GM19025 (cell line): ENCODE measurements around the gene TYSND1.
"Not testable (repeated sequence)": the region's sequence is repeated elsewhere in the genome, so short reads cannot be mapped to it uniquely, and the experiment has no call there.

Experiments
- ATAC-seq: cut with Tn5 transposase; IDR thresholded peaks from one replicate; pipeline ENCODE4 v1.9.1; 2021; ENCODE audit warnings: mild to moderate bottlenecking, low read depth, moderate library complexity; ENCODE audit not compliant: unreplicated experiment

TYSND1 gene, protein sequence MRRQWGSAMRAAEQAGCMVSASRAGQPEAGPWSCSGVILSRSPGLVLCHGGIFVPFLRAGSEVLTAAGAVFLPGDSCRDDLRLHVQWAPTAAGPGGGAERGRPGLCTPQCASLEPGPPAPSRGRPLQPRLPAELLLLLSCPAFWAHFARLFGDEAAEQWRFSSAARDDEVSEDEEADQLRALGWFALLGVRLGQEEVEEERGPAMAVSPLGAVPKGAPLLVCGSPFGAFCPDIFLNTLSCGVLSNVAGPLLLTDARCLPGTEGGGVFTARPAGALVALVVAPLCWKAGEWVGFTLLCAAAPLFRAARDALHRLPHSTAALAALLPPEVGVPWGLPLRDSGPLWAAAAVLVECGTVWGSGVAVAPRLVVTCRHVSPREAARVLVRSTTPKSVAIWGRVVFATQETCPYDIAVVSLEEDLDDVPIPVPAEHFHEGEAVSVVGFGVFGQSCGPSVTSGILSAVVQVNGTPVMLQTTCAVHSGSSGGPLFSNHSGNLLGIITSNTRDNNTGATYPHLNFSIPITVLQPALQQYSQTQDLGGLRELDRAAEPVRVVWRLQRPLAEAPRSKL

DNA sequence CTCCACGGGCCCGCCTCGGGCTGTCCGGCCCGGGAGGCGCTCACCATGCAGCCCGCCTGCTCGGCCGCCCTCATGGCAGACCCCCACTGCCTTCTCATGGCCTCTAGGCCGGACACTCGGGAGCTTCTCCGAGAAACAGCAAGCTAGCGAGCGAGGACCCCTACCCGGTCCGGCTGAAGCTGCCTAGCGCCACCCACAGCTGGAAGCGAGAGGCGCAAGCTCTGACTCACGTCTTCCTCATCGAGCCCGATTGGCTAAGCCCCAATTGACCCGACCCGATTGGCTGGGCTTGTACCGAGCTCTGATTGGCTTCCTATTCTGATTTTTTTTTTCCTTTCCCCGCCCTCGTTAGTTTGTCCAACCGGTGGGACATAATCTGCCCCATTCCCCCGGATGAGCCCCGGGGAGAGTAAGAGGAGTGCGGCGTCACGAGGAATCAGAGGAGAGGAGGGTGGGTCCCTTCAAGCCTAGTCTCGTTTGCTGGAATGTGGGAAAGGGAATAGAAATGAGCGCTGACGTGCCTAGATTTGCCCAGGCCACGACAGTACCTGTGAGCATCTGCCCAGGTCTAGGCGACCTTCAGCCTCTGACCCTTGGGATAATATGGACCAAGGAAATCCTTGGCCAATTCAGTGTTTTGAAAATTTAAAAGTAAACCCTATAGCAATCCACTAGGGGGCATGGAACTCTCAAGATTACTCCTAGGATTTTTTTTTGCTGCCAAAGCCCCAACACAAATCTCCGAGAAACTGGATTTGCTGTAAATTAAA lies at the start of gene TYSND1:
TYSND1 (minus strand) TSS at position 212 of the 770 bp plus-strand sequence; CDS start at position 98, 114 bp downstream.
- ATAC-seq = peak; percentile 88

GRCh38 chr10:70193391-70193844 lies 46.9 kb upstream of the TYSND1 start:
- ATAC-seq = no peak

GRCh38 chr10:70192326-70192968 lies 45.9 kb upstream of the TYSND1 start:
- ATAC-seq = no peak

DNA sequence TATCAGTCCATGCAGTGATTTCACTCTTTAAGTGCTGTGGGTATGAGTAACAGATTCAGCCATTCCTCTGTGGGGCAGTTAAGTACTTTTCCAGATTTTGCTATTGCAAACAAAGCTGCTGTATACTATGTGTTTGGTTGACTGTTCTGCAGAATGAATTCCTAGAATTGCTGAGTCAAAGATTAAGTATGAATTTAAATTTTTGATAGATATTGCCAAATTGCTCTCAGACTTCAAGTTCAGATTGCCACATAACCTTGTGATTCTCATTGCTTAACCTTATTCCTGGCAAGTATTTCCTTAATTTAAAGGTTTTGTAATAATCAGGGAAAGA lies 45.4 kb upstream of the TYSND1 start:
- ATAC-seq = no peak

- ATAC-seq = no peak
Observed at GRCh38 chr10:70191161-70191971, 44.9 kb upstream of the TYSND1 start.

DNA sequence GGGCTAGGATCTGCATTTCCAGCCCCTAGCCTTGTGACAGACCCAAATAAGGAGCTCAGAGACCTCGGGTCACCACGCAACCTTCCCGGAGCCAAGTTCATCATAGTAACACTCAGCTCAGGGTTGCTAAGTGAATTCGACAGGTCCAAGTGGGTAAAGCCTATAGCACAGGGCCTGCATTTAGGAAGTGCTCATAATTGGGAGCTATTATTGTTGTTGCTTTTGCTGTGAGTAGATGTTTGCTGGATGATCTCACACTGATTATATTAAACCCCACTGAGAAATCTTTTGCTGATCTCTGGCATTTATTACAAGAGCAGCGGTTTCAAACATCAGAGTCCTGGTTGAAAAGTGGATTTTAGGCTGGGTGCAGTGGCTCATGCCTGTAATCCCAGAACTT lies 44.1 kb upstream of the TYSND1 start:
- ATAC-seq = no peak

- ATAC-seq = no peak
Observed at GRCh38 chr10:70190102-70190501, 43.6 kb upstream of the TYSND1 start.

- ATAC-seq = no peak
Observed at GRCh38 chr10:70188768-70189167, 42.3 kb upstream of the TYSND1 start.

GRCh38 chr10:70186571-70186970 lies 40.1 kb upstream of the TYSND1 start:
- ATAC-seq = no peak

- ATAC-seq = no peak
Observed at GRCh38 chr10:70186090-70186489, 39.6 kb upstream of the TYSND1 start.

GRCh38 chr10:70183304-70183703 lies 36.8 kb upstream of the TYSND1 start:
- no peak for ATAC-seq

DNA sequence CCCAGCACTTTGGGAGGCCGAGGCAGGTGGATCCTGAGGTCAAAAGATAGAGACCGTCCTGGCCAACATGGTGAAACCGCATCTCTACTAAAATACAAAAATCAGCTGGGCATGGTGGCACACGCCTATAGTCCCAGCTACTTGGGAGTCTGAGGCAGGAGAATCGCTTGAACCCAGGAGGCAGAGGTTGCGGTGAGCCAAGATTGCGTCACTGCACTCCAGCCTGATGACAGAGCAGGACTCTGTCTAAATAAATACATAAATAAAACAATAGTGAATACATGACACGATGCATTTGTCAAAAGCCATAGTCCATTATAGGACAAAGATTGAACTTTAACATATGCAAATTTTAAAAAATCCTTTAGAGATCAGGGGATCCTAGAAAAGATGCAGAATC lies 32.7 kb upstream of the TYSND1 start:
- not testable (repeated sequence) for ATAC-seq

GRCh38 chr10:70178139-70178725 lies 31.7 kb upstream of the TYSND1 start:
- ATAC-seq = no peak

- no peak for ATAC-seq
Observed at GRCh38 chr10:70176441-70176840, 29.9 kb upstream of the TYSND1 start.

DNA sequence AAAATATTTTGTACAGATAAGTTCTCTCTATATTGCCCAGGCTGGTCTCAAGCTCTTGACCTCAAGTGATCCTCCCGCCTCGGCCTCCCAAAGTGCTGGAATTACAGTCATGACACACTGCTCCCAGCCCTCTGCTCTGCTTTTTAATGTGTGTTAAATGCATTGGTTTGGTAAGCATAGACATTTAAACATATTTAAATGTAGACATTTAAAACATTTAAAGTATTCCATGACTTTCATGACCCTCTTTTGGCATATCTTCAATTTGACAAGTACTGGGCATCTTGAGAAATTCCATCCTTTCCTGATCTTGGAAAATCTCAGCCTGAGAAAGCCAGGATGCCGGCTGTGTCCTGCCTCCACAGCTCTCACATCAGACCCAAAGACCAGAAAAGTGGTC lies 29.0 kb upstream of the TYSND1 start:
- ATAC-seq = no peak

DNA sequence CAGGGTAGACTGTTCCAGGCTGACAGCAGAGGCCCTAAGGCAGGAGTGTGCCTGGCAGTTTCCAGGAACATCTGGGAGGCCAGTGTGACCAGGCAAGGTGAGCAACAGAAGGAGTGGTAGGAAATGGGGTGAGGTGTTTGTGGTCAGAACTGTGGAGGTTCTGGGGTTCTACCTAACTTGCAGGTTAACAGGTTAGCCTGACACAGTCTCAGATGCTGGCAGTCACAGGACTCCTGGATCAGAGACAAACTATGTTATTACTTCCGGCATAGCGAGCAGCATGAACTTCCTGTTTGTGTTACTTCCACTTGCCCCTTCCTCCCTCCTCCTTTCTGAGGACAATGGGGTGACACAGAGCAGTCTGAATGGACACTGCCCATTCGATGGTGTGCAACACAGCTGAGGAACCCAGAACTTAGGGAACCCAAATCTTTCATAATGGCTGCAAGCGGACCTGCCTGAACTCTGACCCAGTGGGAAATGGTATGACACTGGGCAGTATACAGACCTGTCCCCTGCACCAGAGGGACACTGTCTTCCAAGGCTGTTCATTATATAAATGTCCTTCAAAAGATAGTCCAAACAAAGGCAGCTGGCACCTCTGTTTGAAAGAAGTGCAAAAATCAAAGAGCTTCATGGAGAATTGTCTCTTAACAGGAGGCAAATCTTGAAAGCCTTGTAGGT lies 27.7 kb upstream of the TYSND1 start:
- ATAC-seq = no peak

DNA sequence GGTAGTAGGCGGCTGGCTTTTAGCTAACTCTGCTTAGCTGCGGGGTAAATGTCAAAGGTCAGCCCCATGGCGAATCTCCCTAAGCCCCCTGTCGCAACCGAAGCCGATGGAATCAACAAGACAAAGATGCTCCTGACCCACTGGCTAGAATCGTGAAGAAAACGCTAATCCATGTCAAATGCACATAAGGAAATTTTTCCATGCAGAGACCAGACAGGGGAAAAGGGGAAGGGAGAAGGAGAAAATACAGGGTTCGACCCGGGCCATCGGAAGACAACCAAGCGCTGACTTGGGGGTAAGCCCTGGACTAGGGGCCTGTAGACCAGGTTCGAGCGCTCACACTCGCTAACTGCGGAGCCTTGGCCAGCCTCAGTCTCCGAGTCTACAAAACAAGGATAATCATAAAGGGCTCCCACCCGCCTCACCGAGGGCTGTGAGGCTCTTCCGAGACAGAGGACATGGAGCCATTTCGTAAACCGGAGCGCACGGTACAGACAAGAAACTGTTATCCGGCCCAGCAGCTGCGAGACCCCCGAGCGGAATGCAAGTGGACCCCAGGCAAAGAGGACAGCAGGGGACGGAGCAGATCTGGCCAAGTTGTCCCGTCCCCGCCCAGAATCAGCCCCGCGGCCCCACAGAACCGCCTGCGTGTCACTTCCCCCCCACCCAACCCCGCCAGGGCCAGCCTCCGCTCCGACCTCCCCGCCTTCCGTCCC lies 23.3 kb upstream of the TYSND1 start:
- no peak for ATAC-seq

DNA sequence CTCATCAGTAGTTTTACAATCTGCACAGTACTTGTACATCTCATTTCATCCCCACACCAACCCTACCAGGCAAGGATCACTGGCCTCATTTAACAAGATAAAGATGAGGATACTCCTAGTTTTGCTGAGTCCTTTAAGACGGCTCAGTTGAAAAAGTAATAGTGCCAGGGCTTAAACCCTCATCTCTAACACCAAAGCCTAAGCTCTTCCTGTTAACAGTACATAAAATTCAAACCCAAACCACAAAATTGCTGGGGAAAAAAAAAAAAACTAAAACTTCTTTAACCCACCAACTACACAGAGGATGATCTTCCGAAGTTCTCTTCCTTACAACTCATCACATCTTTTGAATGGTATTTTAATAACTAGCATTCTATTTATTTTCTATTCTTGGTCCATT lies 22.5 kb upstream of the TYSND1 start:
- ATAC-seq = no peak

GRCh38 chr10:70167246-70167645 lies 20.7 kb upstream of the TYSND1 start:
- no peak for ATAC-seq
